Measurements from ENCODE around the gene TMEM130. TPM values are rescaled to one million over a fixed set of nuclear protein-coding genes. Genes with fewer than 3 reads are reported as not detected.

The TMEM130 gene
- total RNA-seq: not detected

DNA sequence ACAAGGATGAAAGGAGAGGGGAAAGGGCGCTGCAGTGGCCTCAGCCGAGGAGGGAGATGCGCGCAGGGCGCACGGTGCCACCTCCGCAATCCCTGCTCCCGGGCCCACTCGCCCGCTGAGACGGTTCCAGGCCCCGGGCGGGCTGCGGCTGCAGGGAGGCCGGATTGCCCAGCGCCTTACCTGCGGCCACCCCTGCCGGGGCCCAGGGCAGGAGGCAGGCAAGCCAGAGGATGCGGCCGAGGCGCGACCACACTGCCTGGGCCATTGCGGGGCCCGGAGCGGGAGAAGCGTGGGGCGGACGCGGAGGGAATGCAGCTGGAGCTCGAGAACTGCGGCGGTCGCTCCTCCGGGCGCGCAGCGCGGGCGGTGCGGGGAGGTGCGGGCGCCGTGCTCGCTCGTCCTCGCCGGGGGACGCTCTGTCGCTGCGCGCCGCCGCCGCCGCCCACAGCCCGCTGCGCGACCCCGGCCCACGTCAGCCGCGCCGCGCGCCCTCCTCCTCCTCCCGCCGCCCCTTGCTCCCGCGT, at the start of gene TMEM130:
Gene TMEM130 (minus strand): TSS at position 418 of the 524 bp plus-strand sequence. CDS start 153 bp downstream, at position 265.
- POLR2A ChIA-PET: no interaction called here
- H3K27ac Mint-ChIP-seq: no peak within 1 kb of the TSS
- H3K27me3 Mint-ChIP-seq: peaks cover 22% of the 10 kb centered on the region
- H3K9me3 Mint-ChIP-seq: no peaks in the 10 kb centered on the region
- H3K4me3 Mint-ChIP-seq: peak within 1 kb of the TSS; percentile 66
- no peaks in the 10 kb centered on the region for H3K36me3 Mint-ChIP-seq (ENCODE audit: low read depth)
- CTCF ChIA-PET: interaction anchor here (1.5 kb wide), 1 partner anchor 10 kb away, joined by 6 read pairs; no protein-coding TSS in a partner anchor
- no peak for DNase-seq
- H3K4me1 Mint-ChIP-seq: peaks cover 8% of the 10 kb centered on the region

DNA sequence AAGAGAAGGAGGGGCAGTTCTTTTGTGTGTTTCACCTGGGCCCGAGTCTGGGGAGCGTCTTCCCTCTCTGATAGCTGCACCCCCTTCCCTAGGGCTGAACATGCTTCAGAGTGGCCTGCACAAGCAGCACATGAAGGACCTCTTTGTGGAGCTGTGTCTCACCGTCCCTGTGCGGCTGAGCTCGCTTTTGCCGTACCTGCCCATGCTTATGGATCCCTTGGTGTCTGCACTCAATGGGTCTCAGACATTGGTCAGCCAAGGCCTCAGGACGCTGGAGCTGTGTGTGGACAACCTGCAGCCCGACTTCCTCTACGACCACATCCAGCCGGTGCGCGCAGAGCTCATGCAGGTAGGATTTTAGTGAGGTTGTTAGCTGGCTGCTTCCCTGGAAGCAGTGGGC, 47.5 kb upstream of the TMEM130 start:
- Mint-ChIP-seq H3K4me1 (no peaks in the 10 kb centered on the region), H3K27ac (no peak overlapping the region), H3K4me3 (no peak overlapping the region), H3K27me3 (no peaks in the 10 kb centered on the region), H3K9me3 (no peaks in the 10 kb centered on the region), H3K36me3 (ENCODE audit: low read depth) (peaks cover 61% of the 10 kb centered on the region)
- DNase-seq: no peak
- CTCF ChIA-PET: no interaction called here
- POLR2A ChIA-PET: no interaction called here

GRCh38 chr7:98913612-98914011, 43.8 kb upstream of the TMEM130 start:
- Mint-ChIP-seq H3K36me3 (ENCODE audit: low read depth) (peaks cover 66% of the 10 kb centered on the region), H3K4me3 (no peak overlapping the region), H3K9me3 (no peaks in the 10 kb centered on the region), H3K27me3 (no peaks in the 10 kb centered on the region), H3K27ac (no peak overlapping the region), H3K4me1 (no peaks in the 10 kb centered on the region)
- no peak for DNase-seq
- CTCF ChIA-PET: no interaction called here
- POLR2A ChIA-PET: no interaction called here

DNA sequence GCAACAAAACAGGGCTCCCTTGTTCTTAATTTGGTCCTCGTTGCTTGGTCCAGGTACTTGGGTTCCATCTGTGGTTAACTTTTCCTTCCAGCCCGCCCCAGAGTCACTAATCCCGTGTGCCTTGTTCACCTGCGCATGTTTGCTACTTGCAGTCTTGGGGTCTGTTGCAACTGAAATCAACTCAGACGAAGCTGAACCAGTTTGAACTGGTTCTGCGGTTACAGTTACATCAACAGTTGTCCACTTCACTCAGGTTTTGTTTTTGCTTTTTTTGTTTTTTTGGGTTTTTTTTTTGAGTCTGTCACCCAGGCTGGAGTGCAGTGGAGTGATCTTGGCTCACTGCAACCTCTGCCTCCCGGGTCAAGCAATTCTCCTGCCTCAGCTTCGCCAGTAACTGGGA, 43.2 kb upstream of the TMEM130 start:
- H3K4me3 Mint-ChIP-seq: no peak overlapping the region
- H3K9me3 Mint-ChIP-seq: no peaks in the 10 kb centered on the region
- ChIA-PET POLR2A (no interaction called here), CTCF (no interaction called here)
- peaks cover 67% of the 10 kb centered on the region for H3K36me3 Mint-ChIP-seq (ENCODE audit: low read depth)
- H3K4me1 Mint-ChIP-seq: no peaks in the 10 kb centered on the region
- no peak overlapping the region for H3K27ac Mint-ChIP-seq
- H3K27me3 Mint-ChIP-seq: no peaks in the 10 kb centered on the region
- no peak for DNase-seq

- H3K4me3 Mint-ChIP-seq: no peak overlapping the region
- ChIA-PET POLR2A (no interaction called here), CTCF (no interaction called here)
- no peak for DNase-seq
- peaks cover 66% of the 10 kb centered on the region for H3K36me3 Mint-ChIP-seq (ENCODE audit: low read depth)
- no peaks in the 10 kb centered on the region for H3K27me3 Mint-ChIP-seq
- no peak overlapping the region for H3K27ac Mint-ChIP-seq
- H3K9me3 Mint-ChIP-seq: no peaks in the 10 kb centered on the region
- no peaks in the 10 kb centered on the region for H3K4me1 Mint-ChIP-seq
Observed at GRCh38 chr7:98911916-98912315, 42.1 kb upstream of the TMEM130 start.

DNA sequence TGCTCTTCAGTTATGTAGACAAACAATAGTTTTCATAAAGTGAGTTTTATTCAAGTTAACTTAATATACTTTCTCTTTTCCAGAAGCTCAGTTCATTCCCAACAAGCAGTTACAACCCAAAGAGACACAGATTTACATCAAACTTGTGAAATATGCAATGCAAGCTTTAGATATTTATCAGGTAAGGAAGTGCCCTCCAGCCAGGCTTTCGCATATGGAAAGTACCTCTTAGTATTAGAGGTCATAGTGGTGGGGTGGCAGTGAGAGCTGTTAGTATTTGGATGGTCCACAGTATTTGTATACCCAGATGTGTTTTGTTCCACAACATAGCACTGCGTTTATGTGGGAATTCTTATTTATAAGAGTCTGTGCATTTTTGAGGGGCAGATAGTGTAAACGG, 40.6 kb upstream of the TMEM130 start:
- no peak overlapping the region for H3K4me3 Mint-ChIP-seq
- ChIA-PET POLR2A (no interaction called here), CTCF (interaction anchor here (1.5 kb wide), 1 partner anchor 17 kb away, joined by 3 read pairs; no protein-coding TSS in a partner anchor)
- no peak overlapping the region for H3K27ac Mint-ChIP-seq
- H3K27me3 Mint-ChIP-seq: no peaks in the 10 kb centered on the region
- H3K9me3 Mint-ChIP-seq: no peaks in the 10 kb centered on the region
- DNase-seq: no peak
- H3K36me3 Mint-ChIP-seq (ENCODE audit: low read depth): peaks cover 61% of the 10 kb centered on the region
- H3K4me1 Mint-ChIP-seq: no peaks in the 10 kb centered on the region

- DNase-seq: no peak
- Mint-ChIP-seq H3K27me3 (no peaks in the 10 kb centered on the region), H3K4me3 (no peak overlapping the region), H3K9me3 (no peaks in the 10 kb centered on the region), H3K27ac (no peak overlapping the region), H3K36me3 (ENCODE audit: low read depth) (peaks cover 70% of the 10 kb centered on the region), H3K4me1 (no peaks in the 10 kb centered on the region)
- ChIA-PET CTCF (interaction anchor here (0.7 kb wide), 1 partner anchor 649 kb away, joined by 3 read pairs; no protein-coding TSS in a partner anchor), POLR2A (no interaction called here)
Observed at GRCh38 chr7:98909487-98909886, 39.7 kb upstream of the TMEM130 start.

DNA sequence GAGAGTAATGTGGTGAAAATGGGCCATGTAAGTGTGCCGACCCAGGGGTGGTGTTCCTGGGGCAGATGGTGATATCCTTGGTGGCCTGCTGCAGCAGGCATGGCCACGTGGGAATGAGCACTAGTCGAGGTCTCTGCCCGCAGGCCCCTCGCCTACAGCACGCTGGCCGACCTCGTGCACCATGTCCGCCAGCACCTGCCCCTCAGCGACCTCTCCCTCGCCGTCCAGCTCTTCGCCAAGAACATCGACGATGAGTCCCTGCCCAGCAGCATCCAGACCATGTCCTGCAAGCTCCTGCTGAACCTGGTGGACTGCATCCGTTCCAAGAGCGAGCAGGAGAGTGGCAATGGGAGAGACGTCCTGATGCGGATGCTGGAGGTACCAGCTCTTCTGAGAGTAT, 38.8 kb upstream of the TMEM130 start:
- Mint-ChIP-seq H3K27me3 (no peaks in the 10 kb centered on the region), H3K36me3 (ENCODE audit: low read depth) (peaks cover 73% of the 10 kb centered on the region), H3K27ac (no peak overlapping the region), H3K4me1 (no peaks in the 10 kb centered on the region), H3K9me3 (no peaks in the 10 kb centered on the region), H3K4me3 (no peak overlapping the region)
- DNase-seq: no peak
- POLR2A ChIA-PET: no interaction called here
- CTCF ChIA-PET: interaction anchor here (0.7 kb wide), 1 partner anchor 650 kb away, joined by 3 read pairs; no protein-coding TSS in a partner anchor

DNA sequence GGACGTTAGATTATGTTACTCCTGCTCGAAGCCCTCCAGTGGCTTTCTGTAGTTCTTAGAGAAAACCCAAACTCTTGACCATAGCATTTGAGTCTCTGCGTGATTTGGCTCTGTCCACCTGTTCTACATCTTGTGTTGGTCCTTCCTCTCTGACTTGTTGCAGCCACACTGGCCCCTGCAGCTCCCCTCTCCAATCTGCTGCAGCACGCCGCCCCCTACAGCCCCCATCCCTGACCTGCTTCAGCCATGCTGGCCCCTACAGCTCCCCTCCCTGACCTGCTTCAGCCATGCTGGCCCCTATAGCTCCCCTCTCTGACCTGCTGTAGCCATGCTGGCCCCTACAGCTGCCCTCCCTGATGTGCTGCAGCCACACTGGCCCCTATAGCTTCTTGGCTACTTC, 37.8 kb upstream of the TMEM130 start:
- DNase-seq: no peak
- no peak overlapping the region for H3K27ac Mint-ChIP-seq
- H3K4me1 Mint-ChIP-seq: no peaks in the 10 kb centered on the region
- H3K27me3 Mint-ChIP-seq: no peaks in the 10 kb centered on the region
- ChIA-PET CTCF (interaction anchor here (0.7 kb wide), 1 partner anchor 28 kb away, joined by 4 read pairs; no protein-coding TSS in a partner anchor), POLR2A (no interaction called here)
- no peaks in the 10 kb centered on the region for H3K9me3 Mint-ChIP-seq
- peaks cover 72% of the 10 kb centered on the region for H3K36me3 Mint-ChIP-seq (ENCODE audit: low read depth)
- H3K4me3 Mint-ChIP-seq: no peak overlapping the region

DNA sequence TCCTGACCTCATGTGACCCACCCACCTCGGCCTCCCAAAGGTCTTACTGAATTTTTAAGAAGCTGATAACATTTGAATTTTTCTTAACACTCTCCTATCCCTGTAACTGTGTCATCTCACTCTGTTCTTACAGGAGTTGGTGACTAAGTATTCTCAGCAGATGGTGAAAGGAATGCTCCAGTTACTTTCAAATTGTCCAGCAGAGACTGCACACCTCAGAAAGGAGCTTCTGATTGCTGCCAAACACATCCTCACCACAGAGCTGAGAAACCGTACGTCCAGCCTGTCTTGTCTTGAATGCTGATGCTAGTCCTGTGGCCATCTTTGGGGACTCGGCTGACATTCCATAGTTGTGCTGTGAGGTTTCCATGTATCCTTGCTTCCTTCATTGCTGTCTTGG, 33.4 kb upstream of the TMEM130 start:
- H3K36me3 Mint-ChIP-seq (ENCODE audit: low read depth): peaks cover 74% of the 10 kb centered on the region
- POLR2A ChIA-PET: no interaction called here
- no peak overlapping the region for H3K4me3 Mint-ChIP-seq
- H3K27me3 Mint-ChIP-seq: no peaks in the 10 kb centered on the region
- CTCF ChIA-PET: interaction anchor here (1.4 kb wide), 1 partner anchor 23 kb away, joined by 6 read pairs; no protein-coding TSS in a partner anchor
- DNase-seq: no peak
- no peaks in the 10 kb centered on the region for H3K9me3 Mint-ChIP-seq
- H3K27ac Mint-ChIP-seq: no peak overlapping the region
- H3K4me1 Mint-ChIP-seq: no peaks in the 10 kb centered on the region

DNA sequence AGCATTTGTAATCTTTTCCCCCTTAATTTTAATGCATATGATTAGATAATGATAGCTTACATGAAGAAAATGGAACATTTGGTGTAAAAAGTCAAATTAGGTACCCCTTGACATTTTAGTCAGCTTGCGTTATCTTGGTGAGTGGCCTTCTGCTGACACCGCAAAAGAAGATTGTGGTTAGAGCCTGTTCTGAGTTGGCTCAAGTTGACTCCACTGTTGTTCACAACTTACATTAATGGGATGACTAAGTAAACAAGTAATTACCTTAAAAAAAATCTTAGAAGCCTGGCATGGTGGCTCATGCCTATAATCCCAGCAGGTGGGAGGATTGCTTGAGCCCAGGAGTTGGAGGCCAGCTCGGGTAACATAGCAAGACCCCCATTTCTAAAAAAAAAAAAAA, 32.7 kb upstream of the TMEM130 start:
- H3K9me3 Mint-ChIP-seq: no peaks in the 10 kb centered on the region
- CTCF ChIA-PET: interaction anchor here (1.4 kb wide), 1 partner anchor 23 kb away, joined by 6 read pairs; no protein-coding TSS in a partner anchor
- no peak overlapping the region for H3K27ac Mint-ChIP-seq
- no peak for DNase-seq
- H3K4me1 Mint-ChIP-seq: no peaks in the 10 kb centered on the region
- no peaks in the 10 kb centered on the region for H3K27me3 Mint-ChIP-seq
- H3K4me3 Mint-ChIP-seq: no peak overlapping the region
- POLR2A ChIA-PET: no interaction called here
- H3K36me3 Mint-ChIP-seq (ENCODE audit: low read depth): peaks cover 73% of the 10 kb centered on the region

DNA sequence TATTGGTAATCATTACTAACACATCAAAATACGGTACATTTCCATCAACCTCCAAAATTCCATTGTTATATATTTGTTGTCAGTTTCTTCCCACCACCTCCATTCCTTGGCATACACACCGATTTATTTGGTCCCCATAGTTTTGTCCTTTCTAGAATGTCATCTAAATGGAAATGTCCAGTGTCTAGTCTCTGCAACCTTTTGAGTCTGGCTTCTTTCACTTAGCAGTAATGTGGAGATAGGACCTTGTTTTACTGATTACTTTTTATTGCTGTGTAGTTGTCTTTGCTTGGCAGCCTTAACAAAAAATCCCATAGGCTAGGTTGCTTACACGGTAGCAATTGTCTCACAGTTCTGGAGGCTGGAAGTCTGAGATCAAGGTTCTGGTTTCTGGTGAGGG, 31.0 kb upstream of the TMEM130 start:
- H3K9me3 Mint-ChIP-seq: no peaks in the 10 kb centered on the region
- POLR2A ChIA-PET: interaction anchor here (0.8 kb wide), 1 partner anchor 30 kb away, joined by 3 read pairs; no protein-coding TSS in a partner anchor
- no peaks in the 10 kb centered on the region for H3K4me1 Mint-ChIP-seq
- no peak overlapping the region for H3K4me3 Mint-ChIP-seq
- H3K27ac Mint-ChIP-seq: no peak overlapping the region
- H3K27me3 Mint-ChIP-seq: no peaks in the 10 kb centered on the region
- no peak for DNase-seq
- CTCF ChIA-PET: no interaction called here
- peaks cover 79% of the 10 kb centered on the region for H3K36me3 Mint-ChIP-seq (ENCODE audit: low read depth)

GRCh38 chr7:98899816-98900215, 30.0 kb upstream of the TMEM130 start:
- Mint-ChIP-seq H3K36me3 (ENCODE audit: low read depth) (peaks cover 76% of the 10 kb centered on the region), H3K4me3 (no peak overlapping the region), H3K27me3 (no peaks in the 10 kb centered on the region), H3K9me3 (no peaks in the 10 kb centered on the region), H3K4me1 (no peaks in the 10 kb centered on the region), H3K27ac (no peak overlapping the region)
- no peak for DNase-seq
- CTCF ChIA-PET: no interaction called here
- POLR2A ChIA-PET: no interaction called here

DNA sequence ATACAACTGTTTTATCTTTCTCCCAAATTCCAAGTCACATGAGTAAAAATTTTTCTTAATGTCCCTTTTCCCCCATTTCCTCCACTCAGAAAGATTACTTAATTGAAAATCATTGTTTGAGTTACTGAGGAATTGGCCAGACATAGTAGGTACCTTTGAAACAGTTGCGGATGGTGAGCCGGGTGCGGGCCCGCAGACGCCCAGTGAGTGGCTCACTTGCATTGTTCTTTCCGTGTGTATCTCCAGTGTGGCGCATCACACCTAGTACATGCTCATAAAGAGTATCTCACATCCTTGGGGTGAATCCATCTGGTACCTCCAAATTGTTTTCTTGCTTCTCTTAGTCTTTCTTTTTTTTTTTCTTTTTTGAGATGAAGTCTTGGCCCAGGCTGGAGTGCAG, 22.8 kb upstream of the TMEM130 start:
- Mint-ChIP-seq H3K27me3 (no peaks in the 10 kb centered on the region), H3K27ac (no peak overlapping the region), H3K4me1 (peaks cover 4% of the 10 kb centered on the region), H3K36me3 (ENCODE audit: low read depth) (peaks cover 53% of the 10 kb centered on the region), H3K4me3 (no peak overlapping the region), H3K9me3 (no peaks in the 10 kb centered on the region)
- ChIA-PET CTCF (interaction anchor here (1.2 kb wide), 1 partner anchor 13 kb away, joined by 4 read pairs; no protein-coding TSS in a partner anchor), POLR2A (no interaction called here)
- no peak for DNase-seq

Measured in activated CD4-positive, alpha-beta memory T cell treated with anti-CD3 and anti-CD28 coated beads, Interleukin-2, amount 10 ng/mL, durations not matched to agents 7 days and 5 days (primary cell).